Measurements from ENCODE around the gene ATRIP.

Gene ATRIP

GRCh38 chr3:48507256-48508061 is 60.9 kb downstream of the ATRIP start:
- Histone ChIP-seq H3K27me3 (ENCODE audit: control insufficient read depth in 5 of 5, insufficient read depth in 4 of 5, low read length in 5 of 5) (no peaks in the 10 kb centered on the region), H3K36me3 (ENCODE audit: control insufficient read depth in 5 of 5, insufficient read depth in 5 of 5, low read length in 5 of 5) (no peaks in the 10 kb centered on the region), H3K4me1 (ENCODE audit: control insufficient read depth in 5 of 5, insufficient read depth in 5 of 5, low read length in 5 of 5) (peaks cover 5 to 32% (median 22%) of the 10 kb centered on the region in 5 donors), H3K9ac (ENCODE audit: low read length in 5 of 5) (no peak overlapping the region), H3K9me3 (ENCODE audit: control insufficient read depth in 5 of 5, low read length in 5 of 5) (no peaks in the 10 kb centered on the region), H3K27ac (ENCODE audit: low read depth, low read length) (no peak overlapping the region), H3K4me3 (ENCODE audit: low read depth in 1 of 5, low read length in 5 of 5) (no peak overlapping the region)

- Histone ChIP-seq H3K36me3 (ENCODE audit: control insufficient read depth in 5 of 5, insufficient read depth in 5 of 5, low read length in 5 of 5) (no peaks in the 10 kb centered on the region), H3K27me3 (ENCODE audit: control insufficient read depth in 5 of 5, insufficient read depth in 4 of 5, low read length in 5 of 5) (no peaks in the 10 kb centered on the region), H3K4me1 (ENCODE audit: control insufficient read depth in 5 of 5, insufficient read depth in 5 of 5, low read length in 5 of 5) (peaks cover 0 to 6% (median 2%) of the 10 kb centered on the region in 5 donors), H3K9ac (ENCODE audit: low read length in 5 of 5) (no peak overlapping the region), H3K4me3 (ENCODE audit: low read depth in 1 of 5, low read length in 5 of 5) (no peak overlapping the region), H3K9me3 (ENCODE audit: control insufficient read depth in 5 of 5, low read length in 5 of 5) (no peaks in the 10 kb centered on the region), H3K27ac (ENCODE audit: low read depth, low read length) (no peak overlapping the region)
Observed at GRCh38 chr3:48511551-48511950, 65.0 kb downstream of the ATRIP start.

- Histone ChIP-seq H3K36me3 (ENCODE audit: control insufficient read depth in 5 of 5, insufficient read depth in 5 of 5, low read length in 5 of 5) (peaks cover 0 to 7% (median 0%) of the 10 kb centered on the region in 5 donors), H3K27me3 (ENCODE audit: control insufficient read depth in 5 of 5, insufficient read depth in 4 of 5, low read length in 5 of 5) (no peaks in the 10 kb centered on the region), H3K4me1 (ENCODE audit: control insufficient read depth in 5 of 5, insufficient read depth in 5 of 5, low read length in 5 of 5) (no peaks in the 10 kb centered on the region), H3K4me3 (ENCODE audit: low read depth in 1 of 5, low read length in 5 of 5) (no peak overlapping the region), H3K9me3 (ENCODE audit: control insufficient read depth in 5 of 5, low read length in 5 of 5) (no peaks in the 10 kb centered on the region), H3K9ac (ENCODE audit: low read length in 5 of 5) (no peak overlapping the region), H3K27ac (ENCODE audit: low read depth, low read length) (no peak overlapping the region)
Observed at GRCh38 chr3:48514431-48515227, 68.1 kb downstream of the ATRIP start.

Measured in subcutaneous abdominal adipose tissue (tissue), 5 donors.